ENCODE measurements around the gene GET3. TPM values are rescaled to one million over a fixed set of nuclear protein-coding genes. Genes with fewer than 3 reads are reported as not detected.
"Not testable (repeated sequence)": the region's sequence is repeated elsewhere in the genome, so short reads cannot be mapped to it uniquely, and the experiment has no call there.

GET3 gene
- polyA plus RNA-seq, 4 donors: 62.1 to 85.4 (median 69.8) TPM

GRCh38 chr19:12796146-12797071 lies 59.1 kb downstream of the GET3 start:
- FAIRE-seq (no peak), DNase-seq (peak; percentile 94 to 95)
- H3K4me3 ChIP-seq (ENCODE audit: low read depth in 1 of 3, low read length in 3 of 3): peak overlapping the region in 1 of 3 donors; percentile 34
- no peaks in the 10 kb centered on the region for H3K9me3 ChIP-seq (ENCODE audit: control insufficient read depth in 2 of 2, insufficient read depth in 1 of 2, low read depth in 1 of 2, low read length in 1 of 2)
- H3K4me1 ChIP-seq (ENCODE audit: control insufficient read depth in 3 of 3, insufficient read depth in 2 of 3, low read depth in 1 of 3, low read length in 2 of 3): peaks cover 0 to 37% (median 4%) of the 10 kb centered on the region in 3 donors
- 4 to 6% (median 5%) methylated on average over 18 of the region's 18 CpGs for WGBS, 3 donors
- peaks cover 4 to 45% (median 5%) of the 10 kb centered on the region in 3 donors for H3K36me3 ChIP-seq (ENCODE audit: control insufficient read depth in 3 of 3, insufficient read depth in 2 of 3, low read depth in 1 of 3, low read length in 3 of 3)
- H3K27me3 ChIP-seq (ENCODE audit: control insufficient read depth in 3 of 3, insufficient read depth in 3 of 3, low read length in 3 of 3): no peaks in the 10 kb centered on the region
- H3K27ac ChIP-seq (ENCODE audit: low read depth in 1 of 3, low read length in 2 of 3): peak overlapping the region; percentile 86 to 99 (median 89)

- FAIRE-seq: no peak
- no peak overlapping the region for H3K4me3 ChIP-seq (ENCODE audit: low read depth in 1 of 3, low read length in 3 of 3)
- H3K27ac ChIP-seq (ENCODE audit: low read depth in 1 of 3, low read length in 2 of 3): peak overlapping the region in 1 of 3 donors; percentile 99
- peaks cover 4 to 45% (median 5%) of the 10 kb centered on the region in 3 donors for H3K36me3 ChIP-seq (ENCODE audit: control insufficient read depth in 3 of 3, insufficient read depth in 2 of 3, low read depth in 1 of 3, low read length in 3 of 3)
- peaks cover 0 to 40% (median 4%) of the 10 kb centered on the region in 3 donors for H3K4me1 ChIP-seq (ENCODE audit: control insufficient read depth in 3 of 3, insufficient read depth in 2 of 3, low read depth in 1 of 3, low read length in 2 of 3)
- WGBS, 3 donors: 91 to 94% (median 93%) methylated on average over 6 of the region's 6 CpGs
- no peaks in the 10 kb centered on the region for H3K9me3 ChIP-seq (ENCODE audit: control insufficient read depth in 2 of 2, insufficient read depth in 1 of 2, low read depth in 1 of 2, low read length in 1 of 2)
- DNase-seq: no peak
- no peaks in the 10 kb centered on the region for H3K27me3 ChIP-seq (ENCODE audit: control insufficient read depth in 3 of 3, insufficient read depth in 3 of 3, low read length in 3 of 3)
These were observed 59.9 kb downstream of the GET3 start for GRCh38 chr19:12797141-12797587.

- Histone ChIP-seq H3K4me1 (ENCODE audit: control insufficient read depth in 3 of 3, insufficient read depth in 2 of 3, low read depth in 1 of 3, low read length in 2 of 3) (peaks cover 2 to 44% (median 4%) of the 10 kb centered on the region in 3 donors), H3K36me3 (ENCODE audit: control insufficient read depth in 3 of 3, insufficient read depth in 2 of 3, low read depth in 1 of 3, low read length in 3 of 3) (peaks cover 4 to 42% (median 5%) of the 10 kb centered on the region in 3 donors)
- H3K9me3 ChIP-seq (ENCODE audit: control insufficient read depth in 2 of 2, insufficient read depth in 1 of 2, low read depth in 1 of 2, low read length in 1 of 2); DNase-seq; H3K4me3 ChIP-seq (ENCODE audit: low read depth in 1 of 3, low read length in 3 of 3); H3K27ac ChIP-seq (ENCODE audit: low read depth in 1 of 3, low read length in 2 of 3); FAIRE-seq; H3K27me3 ChIP-seq (ENCODE audit: control insufficient read depth in 3 of 3, insufficient read depth in 3 of 3, low read length in 3 of 3): not testable (repeated sequence)
- WGBS, 3 donors: 93 to 96% (median 96%) methylated on average over 7 of the region's 7 CpGs
These were observed 60.3 kb downstream of the GET3 start for GRCh38 chr19:12797607-12798006.

Other genes with a start within 250 kb of the GET3 start
- gene ZNF564, start 186.0 kb upstream of the GET3 start, polyA plus RNA-seq: 10 to 100 TPM in 2 of 4 donors, 1 to 10 TPM in 2; 6.5 to 14.9 (median 11.3) TPM
- gene ZNF490, start 126.7 kb upstream of the GET3 start, polyA plus RNA-seq: 1 to 10 TPM in 2 of 4 donors, under 1 TPM in 1, not detected in 1; 0.45 to 3.0 (median 1.0) TPM
- 10 to 100 TPM in 1 of 4 donors, 1 to 10 TPM in 3; 4.7 to 17.7 (median 5.8) TPM for gene ZNF791, start 126.6 kb upstream of the GET3 start, polyA plus RNA-seq
- gene MAN2B1, start 70.8 kb upstream of the GET3 start, polyA plus RNA-seq: 10 to 100 TPM; 42.7 to 64.8 (median 51.0) TPM
- 10 to 100 TPM; 10.9 to 23.8 (median 19.9) TPM for gene WDR83, start 70.7 kb upstream of the GET3 start, polyA plus RNA-seq
- 10 to 100 TPM; 61.5 to 96.9 (median 66.8) TPM for gene DHPS, start 55.6 kb upstream of the GET3 start, polyA plus RNA-seq
- gene GNG14, start 49.5 kb upstream of the GET3 start, polyA plus RNA-seq: not detected
- 10 to 100 TPM in 1 of 4 donors, 1 to 10 TPM in 3; 4.5 to 11.8 (median 7.2) TPM for gene FBXW9, start 40.9 kb upstream of the GET3 start, polyA plus RNA-seq
- gene TNPO2, start 13.6 kb upstream of the GET3 start, polyA plus RNA-seq: 10 to 100 TPM in 3 of 4 donors, 1 to 10 TPM in 1; 9.8 to 41.3 (median 19.7) TPM
- 100 to 1,000 TPM; 210 to 376 (median 282) TPM for gene TRIR, start 2.8 kb upstream of the GET3 start, polyA plus RNA-seq
- 1 to 10 TPM in 1 of 4 donors, under 1 TPM in 2, not detected in 1; 0.10 to 3.4 (median 0.16) TPM for gene BEST2, start 14.3 kb downstream of the GET3 start, polyA plus RNA-seq
- gene HOOK2, start 38.1 kb downstream of the GET3 start, polyA plus RNA-seq: 100 to 1,000 TPM in 3 of 4 donors, 10 to 100 TPM in 1; 61.8 to 206 (median 167) TPM
- gene JUNB, start 54.0 kb downstream of the GET3 start, polyA plus RNA-seq: 100 to 1,000 TPM in 2 of 4 donors, 10 to 100 TPM in 2; 44.7 to 234 (median 135) TPM
- 100 to 1,000 TPM; 285 to 523 (median 416) TPM for gene PRDX2, start 64.3 kb downstream of the GET3 start, polyA plus RNA-seq
- gene THSD8, start 64.6 kb downstream of the GET3 start, polyA plus RNA-seq: 1 to 10 TPM in 3 of 4 donors, not detected in 1; 2.9 to 4.0 (median 3.1) TPM
- 10 to 100 TPM in 2 of 4 donors, 1 to 10 TPM in 2; 3.1 to 22.3 (median 12.8) TPM for gene RNASEH2A, start 69.1 kb downstream of the GET3 start, polyA plus RNA-seq
- gene RTBDN, start 97.1 kb downstream of the GET3 start, polyA plus RNA-seq: 1 to 10 TPM in 1 of 4 donors, under 1 TPM in 2, not detected in 1; 0.64 to 1.7 (median 0.67) TPM
- 1 to 10 TPM in 2 of 4 donors, under 1 TPM in 2; 0.54 to 3.3 (median 0.95) TPM for gene MAST1, start 101.0 kb downstream of the GET3 start, polyA plus RNA-seq
- gene DNASE2, start 144.0 kb downstream of the GET3 start, polyA plus RNA-seq: 10 to 100 TPM in 2 of 4 donors, 1 to 10 TPM in 2; 6.5 to 43.1 (median 9.3) TPM
- under 1 TPM in 2 of 4 donors, not detected in 2; 0.09 to 0.13 TPM for gene KLF1, start 149.7 kb downstream of the GET3 start, polyA plus RNA-seq
- gene GCDH, start 153.7 kb downstream of the GET3 start, polyA plus RNA-seq: 10 to 100 TPM; 24.8 to 38.9 (median 28.3) TPM
- gene SYCE2, start 181.8 kb downstream of the GET3 start, polyA plus RNA-seq: 1 to 10 TPM in 1 of 4 donors, under 1 TPM in 1, not detected in 2; 0.18 to 1.2 TPM
- 10 to 100 TPM; 32.4 to 74.4 (median 48.9) TPM for gene FARSA, start 196.2 kb downstream of the GET3 start, polyA plus RNA-seq
- gene CALR, start 201.1 kb downstream of the GET3 start, polyA plus RNA-seq: 100 to 1,000 TPM; 117 to 803 (median 435) TPM
- gene RAD23A, start 208.4 kb downstream of the GET3 start, polyA plus RNA-seq: 100 to 1,000 TPM in 1 of 4 donors, 10 to 100 TPM in 3; 93.0 to 114 (median 98.4) TPM
- gene GADD45GIP1, start 219.7 kb downstream of the GET3 start, polyA plus RNA-seq: 10 to 100 TPM; 27.0 to 42.2 (median 36.1) TPM
- gene DAND5, start 232.1 kb downstream of the GET3 start, polyA plus RNA-seq: under 1 TPM in 2 of 4 donors, not detected in 2; 0.12 to 0.16 TPM